Trophoblast cell (in vitro differentiated cells and primary cell): ENCODE measurements around the gene PTP4A2.

Source experiments
- DNase-seq, 2 donors: peaks; one replicate each; pipeline ENCODE4 v3.0.0-alpha.2; 2016
- H2AFZ ChIP-seq: 2 replicates; pipeline ENCODE4 v1.6.1; 2013; ENCODE audit warnings: low read length, moderate library complexity, mild to moderate bottlenecking; ENCODE audit not compliant: insufficient read depth, poor library complexity
- H2AK5ac ChIP-seq: 2 replicates; pipeline ENCODE4 v1.6.1; 2013; ENCODE audit warnings: mild to moderate bottlenecking, low read length
- H2BK120ac ChIP-seq: 2 replicates; pipeline ENCODE4 v1.6.1; 2013; ENCODE audit warnings: low read length, mild to moderate bottlenecking, moderate library complexity; ENCODE audit not compliant: insufficient read depth, poor library complexity
- H2BK12ac ChIP-seq: 2 replicates; pipeline ENCODE4 v1.6.1; 2013; ENCODE audit warnings: mild to moderate bottlenecking, low read length, moderate library complexity
- H2BK5ac ChIP-seq: 2 replicates; pipeline ENCODE4 v1.6.1; 2013; ENCODE audit warnings: low read length, low read depth, moderate library complexity, mild to moderate bottlenecking; ENCODE audit not compliant: poor library complexity
- H3K14ac ChIP-seq: 2 replicates; pipeline ENCODE4 v1.6.1; 2013; ENCODE audit warnings: mild to moderate bottlenecking, low read length
- H3K18ac ChIP-seq: 2 replicates; pipeline ENCODE4 v1.6.1; 2013; ENCODE audit warnings: mild to moderate bottlenecking, low read length
- H3K23ac ChIP-seq: 2 replicates; pipeline ENCODE4 v1.6.1; 2013; ENCODE audit warnings: low read length
- H3K27ac ChIP-seq: 2 replicates; pipeline ENCODE4 v1.5.1; 2013; ENCODE audit warnings: low read depth, mild to moderate bottlenecking, inconsistent platforms, low read length, moderate library complexity
- H3K27me3 ChIP-seq: 2 replicates; pipeline ENCODE4 v1.6.1; 2013; ENCODE audit warnings: inconsistent platforms, mild to moderate bottlenecking, low read length, moderate library complexity; ENCODE audit not compliant: insufficient read depth
- H3K36me3 ChIP-seq, 2 experiments: 1 replicate in 1 of 2; 2 replicates in 1 of 2; pipeline ENCODE4 v1.6.1; 2013; ENCODE audit warnings: low read length in 2 of 2, mild to moderate bottlenecking in 2 of 2, moderate library complexity in 1 of 2; ENCODE audit not compliant: insufficient read depth in 2 of 2, control insufficient read depth in 1 of 2
- H3K4ac ChIP-seq: 2 replicates; pipeline ENCODE4 v1.6.1; 2013; ENCODE audit warnings: low read depth, mild to moderate bottlenecking, low read length, moderate library complexity
- H3K4me1 ChIP-seq, 2 experiments: 1 replicate in 1 of 2; 2 replicates in 1 of 2; pipeline ENCODE4 v1.6.1; 2013; ENCODE audit warnings: low read length in 2 of 2, mild to moderate bottlenecking in 2 of 2, moderate library complexity in 1 of 2; ENCODE audit not compliant: insufficient read depth in 2 of 2, control insufficient read depth in 1 of 2
- H3K4me2 ChIP-seq: 2 replicates; pipeline ENCODE4 v1.6.1; 2013; ENCODE audit warnings: inconsistent platforms, mild to moderate bottlenecking, low read length, moderate library complexity
- H3K4me3 ChIP-seq: 2 replicates; pipeline ENCODE4 v1.5.1; 2013; ENCODE audit warnings: mild to moderate bottlenecking, low read depth, low read length, inconsistent platforms
- H3K79me1 ChIP-seq: one replicate; pipeline ENCODE4 v1.6.1; 2013; ENCODE audit warnings: low read length
- H3K79me2 ChIP-seq: 2 replicates; pipeline ENCODE4 v1.6.1; 2013; ENCODE audit warnings: low read length, mild to moderate bottlenecking; ENCODE audit not compliant: control insufficient read depth, insufficient read depth, poor library complexity
- H3K9ac ChIP-seq: 2 replicates; pipeline ENCODE4 v1.6.1; 2013; ENCODE audit warnings: mild to moderate bottlenecking, low read length
- H3K9me3 ChIP-seq: 2 replicates; pipeline ENCODE4 v1.6.1; 2013; ENCODE audit warnings: low read depth, mild to moderate bottlenecking, control low read depth, inconsistent platforms, low read length; ENCODE audit not compliant: insufficient read depth
- H4K12ac ChIP-seq: 2 replicates; pipeline ENCODE4 v1.6.1; 2013; ENCODE audit warnings: low read depth, mild to moderate bottlenecking, low read length, moderate library complexity
- H4K8ac ChIP-seq: 2 replicates; pipeline ENCODE4 v1.6.1; 2013; ENCODE audit warnings: low read depth, mild to moderate bottlenecking, low read length, moderate library complexity
- H4K91ac ChIP-seq: one replicate; pipeline ENCODE4 v1.6.1; 2013; ENCODE audit warnings: low read depth, mild to moderate bottlenecking, low read length, moderate library complexity
- WGBS: extraction: QIAGEN DNeasy Blood & Tissue Kit; methylation state at CpG from one replicate; pipeline ENCODE4 v1.1.7; 2013; ENCODE audit warnings: missing lambda C conversion rate; ENCODE audit not compliant: insufficient read length, insufficient coverage; ENCODE audit errors: extremely low coverage; 5-methylcytosine and 5-hydroxymethylcytosine counted together

Gene PTP4A2

GRCh38 chr1:31883357-31883942 lies 54.7 kb downstream of the PTP4A2 start:
- Histone ChIP-seq H2BK12ac (no peak overlapping the region), H4K8ac (no peak overlapping the region), H3K79me2 (no peaks in the 10 kb centered on the region), H3K4ac (no peak overlapping the region), H3K4me2 (no peak overlapping the region), H3K27ac (no peak overlapping the region), H3K36me3 (no peaks in the 10 kb centered on the region), H3K18ac (no peak overlapping the region), H3K4me1 (no peaks in the 10 kb centered on the region), H3K23ac (no peak overlapping the region), H2BK120ac (no peak overlapping the region), H2AFZ (no peak overlapping the region), H4K12ac (no peak overlapping the region), H3K9me3 (no peaks in the 10 kb centered on the region), H3K14ac (no peak overlapping the region), H3K79me1 (no peaks in the 10 kb centered on the region), H3K4me3 (no peak overlapping the region), H4K91ac (no peak overlapping the region), H3K27me3 (no peaks in the 10 kb centered on the region), H2AK5ac (no peak overlapping the region), H2BK5ac (no peak overlapping the region), H3K9ac (no peak overlapping the region)
- WGBS = no CpG with 5 or more reads among the region's 3 CpGs
- no peak for DNase-seq

- H4K91ac ChIP-seq = no peak overlapping the region
- no peak overlapping the region for H4K8ac ChIP-seq
- peak overlapping the region; percentile 60 for H3K23ac ChIP-seq
- no peak overlapping the region for H2BK120ac ChIP-seq
- no peak overlapping the region for H3K4me2 ChIP-seq
- H3K27me3 ChIP-seq = no peaks in the 10 kb centered on the region
- H3K27ac ChIP-seq = no peak overlapping the region
- no peak overlapping the region for H2AK5ac ChIP-seq
- no peak overlapping the region for H3K4ac ChIP-seq
- H3K4me3 ChIP-seq = no peak overlapping the region
- H3K79me1 ChIP-seq = no peaks in the 10 kb centered on the region
- no CpG with 5 or more reads among the region's 5 CpGs for WGBS
- no peaks in the 10 kb centered on the region for H3K79me2 ChIP-seq
- H2BK5ac ChIP-seq = no peak overlapping the region
- no peak overlapping the region for H3K14ac ChIP-seq
- H3K4me1 ChIP-seq = no peaks in the 10 kb centered on the region
- DNase-seq = no peak
- no peaks in the 10 kb centered on the region for H3K36me3 ChIP-seq
- no peaks in the 10 kb centered on the region for H3K9me3 ChIP-seq
- no peak overlapping the region for H2AFZ ChIP-seq
- H4K12ac ChIP-seq = no peak overlapping the region
- H3K9ac ChIP-seq = no peak overlapping the region
- no peak overlapping the region for H2BK12ac ChIP-seq
- H3K18ac ChIP-seq = no peak overlapping the region
Measured at GRCh38 chr1:31881688-31882000, 56.5 kb downstream of the PTP4A2 start.

DNA sequence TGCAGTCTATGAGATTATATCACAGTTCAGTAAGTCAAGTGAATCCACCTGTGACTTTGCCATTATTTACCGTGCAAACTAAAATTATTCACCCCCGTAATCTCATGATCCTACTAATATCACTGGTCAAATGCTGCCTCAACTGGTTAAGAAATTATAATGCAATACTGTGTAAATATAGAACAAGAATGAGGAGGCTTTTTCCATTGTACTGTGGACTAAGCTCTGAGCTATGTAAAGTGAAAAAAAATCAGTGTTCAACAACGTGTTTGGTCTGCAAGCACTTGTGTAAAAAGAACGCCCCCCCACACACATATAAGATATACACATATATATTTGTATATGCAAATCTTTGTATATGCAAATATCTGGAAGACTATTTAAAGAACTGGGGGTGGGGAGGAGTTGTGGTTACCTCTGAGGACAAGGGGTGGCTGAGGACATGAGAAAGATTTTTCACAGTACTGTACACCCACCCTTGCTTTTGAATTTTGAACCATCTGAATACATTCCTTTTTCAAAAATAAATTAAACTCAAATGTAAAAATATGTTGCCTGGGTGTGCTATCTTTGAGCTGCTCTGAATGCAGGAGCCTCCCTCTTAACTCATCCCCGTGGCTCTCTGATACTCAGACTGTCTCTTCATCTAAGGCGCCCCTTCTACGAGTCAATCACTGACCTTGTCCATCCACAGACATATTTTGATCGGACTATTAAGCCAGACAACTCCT lies 57.0 kb downstream of the PTP4A2 start:
- Histone ChIP-seq H3K4ac (no peak overlapping the region), H4K8ac (no peak overlapping the region), H3K9ac (no peak overlapping the region), H3K79me1 (no peaks in the 10 kb centered on the region), H2AFZ (no peak overlapping the region), H3K23ac (no peak overlapping the region), H3K27me3 (no peaks in the 10 kb centered on the region), H3K36me3 (no peaks in the 10 kb centered on the region), H3K18ac (no peak overlapping the region), H2AK5ac (no peak overlapping the region), H3K79me2 (no peaks in the 10 kb centered on the region), H3K4me2 (no peak overlapping the region), H2BK120ac (no peak overlapping the region), H4K91ac (no peak overlapping the region), H2BK12ac (no peak overlapping the region), H3K9me3 (no peaks in the 10 kb centered on the region), H3K27ac (no peak overlapping the region), H2BK5ac (no peak overlapping the region), H3K4me3 (no peak overlapping the region), H3K4me1 (no peaks in the 10 kb centered on the region), H3K14ac (no peak overlapping the region), H4K12ac (no peak overlapping the region)
- no peak for DNase-seq
- WGBS = no CpG with 5 or more reads among the region's 8 CpGs

- Histone ChIP-seq H3K4me3 (no peak overlapping the region), H3K9me3 (no peaks in the 10 kb centered on the region), H3K79me2 (no peaks in the 10 kb centered on the region), H3K23ac (no peak overlapping the region), H2AFZ (no peak overlapping the region), H3K14ac (no peak overlapping the region), H4K8ac (no peak overlapping the region), H2BK5ac (no peak overlapping the region), H2BK12ac (no peak overlapping the region), H3K18ac (no peak overlapping the region), H3K4me1 (no peaks in the 10 kb centered on the region), H3K27ac (no peak overlapping the region), H3K36me3 (no peaks in the 10 kb centered on the region), H3K27me3 (no peaks in the 10 kb centered on the region), H2BK120ac (no peak overlapping the region), H3K79me1 (no peaks in the 10 kb centered on the region), H3K4me2 (no peak overlapping the region), H4K91ac (no peak overlapping the region), H2AK5ac (no peak overlapping the region), H3K4ac (no peak overlapping the region), H4K12ac (no peak overlapping the region), H3K9ac (no peak overlapping the region)
- no CpG with 5 or more reads among the region's 4 CpGs for WGBS
- DNase-seq = no peak
Measured at GRCh38 chr1:31879981-31880608, 58.1 kb downstream of the PTP4A2 start.
